C4-2B (cell line): Measurements from ENCODE around the gene MAN1A1.

Experiments used
- CTCF ChIP-seq: fragments of 450-650 bp; conservative IDR thresholded peaks from 2 replicates; pipeline ENCODE4 v1.5.1; 2017; ENCODE audit warnings: mild to moderate bottlenecking
- ZFX ChIP-seq: fragments of 450-650 bp; IDR thresholded peaks from 2 replicates; pipeline ENCODE4 v1.6.1; 2017

GRCh38 chr6:119171088-119171841 is 178.3 kb downstream of the MAN1A1 start:
- TF ChIP-seq CTCF, result no peak
- no peak for TF ChIP-seq ZFX
